Ovary (tissue), 9 donors: ENCODE results near the gene SLC25A51. TPM values are rescaled to one million over a fixed set of nuclear protein-coding genes. Genes with fewer than 3 reads are reported as not detected.

Experiments
- DNase-seq, 5 donors: peaks; one replicate each; pipeline ENCODE4 v3.0.0-alpha.2; 2019 to 2020
- H3K27ac ChIP-seq, 2 donors: fragments of 200-600 bp; one replicate each; pipeline versions ENCODE4 v1.5.1 to v1.8.0; 2019 to 2022
- H3K27me3 ChIP-seq: fragments of 200-600 bp; one replicate; pipeline ENCODE4 v1.8.0; 2022
- H3K36me3 ChIP-seq: fragments of 200-600 bp; sonication (generic); one replicate; pipeline ENCODE4 v1.5.1; 2019
- H3K4me1 ChIP-seq: one replicate; pipeline ENCODE4 v1.8.1; 2013; ENCODE audit warnings: mild to moderate bottlenecking, moderate library complexity; ENCODE audit not compliant: insufficient read depth
- H3K4me3 ChIP-seq: fragments of 200-600 bp; sonication (generic); one replicate; pipeline ENCODE4 v1.5.1; 2017
- H3K9me3 ChIP-seq, 2 donors: fragments of 200-600 bp in 1 of 2; sonication (generic) in 1 of 2; one replicate each; pipeline versions ENCODE4 v1.5.1 to v1.8.1; 2013 to 2019; ENCODE audit warnings: mild to moderate bottlenecking in 1 of 2, moderate library complexity in 1 of 2
- EP300 ChIP-seq: sonication (generic); formaldehyde crosslinking; IDR thresholded peaks from one replicate; pipeline ENCODE4 v1.6.1; 2017; ENCODE audit warnings: antibody characterized with exemption
- POLR2A ChIP-seq: fragments of 450-650 bp; IDR thresholded peaks from one replicate; pipeline ENCODE4 v1.6.1; 2017; ENCODE audit warnings: antibody characterized with exemption, mild to moderate bottlenecking, moderate library complexity
- WGBS, 3 donors: extraction: QIAGEN DNeasy Blood & Tissue Kit in 1 of 3; methylation state at CpG; one replicate each; pipeline versions ENCODE4 v1.1.5 to v1.1.7; 2013 to 2017; 5-methylcytosine and 5-hydroxymethylcytosine counted together
- intact Hi-C, 4 donors: fragments of 100-400 bp; cut with DNase I; formaldehyde crosslinking; loops; one replicate each; pipeline versions ENCODE4 v1.11.0 to v1.15.1; 2022 to 2023
- polyA plus RNA-seq, 2 donors: library from polyadenylated mRNA; stranded (reverse); fragments of 200-250 nt in 1 of 2; fragments of 350-450 nt in 1 of 2; fragmentation: Illumina TruSeq in 1 of 2; extraction: RNeasy Lipid Tissue Mini Kit (QIAGEN cat#74804) in 1 of 2; gene quantifications; one replicate each; pipeline ENCODE4 v1.2.3, GENCODE V29; 2013 to 2014
- total RNA-seq, 7 donors: library from RNA; depleted of rRNA in 2 of 7; stranded (reverse); fragments of >200 nt in 2 of 7; fragmentation: NEBNext Ultra II Directional in 3 of 7; extraction: Animal tissue kit (Norgen Biotek cat#: 25700) in 3 of 7; gene quantifications; one replicate each; pipeline versions ENCODE4 v1.1.0 to v1.2.4, GENCODE V29; 2016 to 2023
- TF ChIP-seq, protein P1 (sequence below), 3 donors: fragments of 450-650 bp in 2 of 3; fragments of 200-600 bp in 1 of 3; IDR thresholded peaks; one replicate each; pipeline versions ENCODE4 v1.5.1 to v1.8.0; 2016 to 2022; ENCODE audit warnings: antibody characterized with exemption in 3 of 3, mild to moderate bottlenecking in 1 of 3
- donor health status: DM: no; HTN: no; CAD: no; lungs with moderate emphysema.
- donor health status: DM: no; HTN: no; CAD: no.
- donor health status: Bipolar disorder and iron deficiency.
- donor health status: DM: yes; HTN: yes; CAD: no.
- donor health status: DM: no; HTN: no; CAD: no.
- donor health status: DM: yes; HTN: yes; CAD: no.

Gene SLC25A51
- total and polyA plus RNA-seq, 9 donors, result 5.1 to 24.1 (median 20.6) TPM

- H3K4me3 ChIP-seq, result no peak overlapping the region
- no peak overlapping the region for H3K27ac ChIP-seq
- H3K4me1 ChIP-seq, result no peaks in the 10 kb centered on the region
- 79 to 82% (median 80%) methylated on average over 12 of the region's 12 CpGs for WGBS, 3 donors
- TF ChIP-seq POLR2A, result no peak
- no peak for TF ChIP-seq EP300
- TF ChIP-seq, protein P1, sequence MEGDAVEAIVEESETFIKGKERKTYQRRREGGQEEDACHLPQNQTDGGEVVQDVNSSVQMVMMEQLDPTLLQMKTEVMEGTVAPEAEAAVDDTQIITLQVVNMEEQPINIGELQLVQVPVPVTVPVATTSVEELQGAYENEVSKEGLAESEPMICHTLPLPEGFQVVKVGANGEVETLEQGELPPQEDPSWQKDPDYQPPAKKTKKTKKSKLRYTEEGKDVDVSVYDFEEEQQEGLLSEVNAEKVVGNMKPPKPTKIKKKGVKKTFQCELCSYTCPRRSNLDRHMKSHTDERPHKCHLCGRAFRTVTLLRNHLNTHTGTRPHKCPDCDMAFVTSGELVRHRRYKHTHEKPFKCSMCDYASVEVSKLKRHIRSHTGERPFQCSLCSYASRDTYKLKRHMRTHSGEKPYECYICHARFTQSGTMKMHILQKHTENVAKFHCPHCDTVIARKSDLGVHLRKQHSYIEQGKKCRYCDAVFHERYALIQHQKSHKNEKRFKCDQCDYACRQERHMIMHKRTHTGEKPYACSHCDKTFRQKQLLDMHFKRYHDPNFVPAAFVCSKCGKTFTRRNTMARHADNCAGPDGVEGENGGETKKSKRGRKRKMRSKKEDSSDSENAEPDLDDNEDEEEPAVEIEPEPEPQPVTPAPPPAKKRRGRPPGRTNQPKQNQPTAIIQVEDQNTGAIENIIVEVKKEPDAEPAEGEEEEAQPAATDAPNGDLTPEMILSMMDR (IDR thresholded peaks at IDR 0.05), result no peak
- DNase-seq, result no peak
- no peaks in the 10 kb centered on the region for H3K27me3 ChIP-seq
- H3K9me3 ChIP-seq, result no peaks in the 10 kb centered on the region
- H3K36me3 ChIP-seq, result no peaks in the 10 kb centered on the region
- intact Hi-C loops, result loop anchor here in 1 of 4 donors (10.0 kb wide), 1 partner anchor 63 kb away; no protein-coding TSS in a partner anchor
Measured at GRCh38 chr9:37951671-37952449, 47.9 kb upstream of the SLC25A51 start.

GRCh38 chr9:37950561-37950960 lies 46.6 kb upstream of the SLC25A51 start:
- no peaks in the 10 kb centered on the region for H3K9me3 ChIP-seq
- no peak for TF ChIP-seq EP300
- TF ChIP-seq, protein P1 (IDR thresholded peaks at IDR 0.05), result no peak
- no peak for TF ChIP-seq POLR2A
- no peak for DNase-seq
- 95 to 97% (median 97%) methylated on average over 12 of the region's 12 CpGs for WGBS, 3 donors
- intact Hi-C loops, result loop anchor here in 1 of 4 donors (10.0 kb wide), 1 partner anchor 64 kb away; no protein-coding TSS in a partner anchor
- no peak overlapping the region for H3K4me3 ChIP-seq
- no peaks in the 10 kb centered on the region for H3K36me3 ChIP-seq
- no peaks in the 10 kb centered on the region for H3K4me1 ChIP-seq
- H3K27me3 ChIP-seq, result no peaks in the 10 kb centered on the region
- no peak overlapping the region for H3K27ac ChIP-seq

GRCh38 chr9:37949576-37949975 lies 45.6 kb upstream of the SLC25A51 start:
- 77 to 83% (median 80%) methylated on average over 8 of the region's 8 CpGs for WGBS, 3 donors
- intact Hi-C loops, result loop anchor here in 1 of 4 donors (10.0 kb wide), 1 partner anchor 115 kb away; the partner anchor contains the start of gene SHB
- Histone ChIP-seq H3K27ac (no peak overlapping the region), H3K36me3 (no peaks in the 10 kb centered on the region), H3K9me3 (no peaks in the 10 kb centered on the region), H3K27me3 (no peaks in the 10 kb centered on the region), H3K4me1 (no peaks in the 10 kb centered on the region), H3K4me3 (no peak overlapping the region)
- DNase-seq, result no peak
- no peak for TF ChIP-seq EP300
- TF ChIP-seq, protein P1 (IDR thresholded peaks at IDR 0.05), result no peak

DNA sequence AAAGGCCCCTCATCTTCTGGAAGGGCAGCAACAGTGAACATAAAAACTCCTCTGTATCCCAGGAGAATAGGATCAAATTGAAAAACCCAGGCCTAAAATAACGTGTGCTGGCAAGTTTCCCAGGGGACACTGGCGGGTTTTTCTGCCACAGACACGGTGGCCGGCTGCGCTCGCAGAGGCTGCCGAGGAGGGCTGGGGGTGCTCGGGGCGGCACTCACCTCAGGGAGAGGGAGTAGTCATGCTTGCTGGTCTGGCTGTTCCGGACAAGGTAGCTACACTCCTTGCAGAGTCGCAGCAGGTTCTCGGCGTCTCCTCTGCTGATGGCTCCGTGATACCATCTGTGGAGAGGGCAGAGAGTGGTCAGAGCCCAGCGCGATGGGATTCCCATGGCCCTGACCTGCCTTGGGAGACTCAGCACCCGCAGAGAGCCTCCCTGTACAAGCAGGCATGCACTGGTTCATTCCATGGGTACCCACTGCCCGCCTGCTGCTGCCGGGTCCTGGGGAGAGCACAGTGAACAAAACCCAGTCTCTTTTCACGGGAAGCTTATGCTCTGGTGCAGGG lies 44.6 kb upstream of the SLC25A51 start:
- peaks cover 4% of the 10 kb centered on the region for H3K4me1 ChIP-seq
- WGBS, 3 donors, result 83 to 92% (median 87%) methylated on average over 20 of the region's 20 CpGs
- H3K36me3 ChIP-seq, result no peaks in the 10 kb centered on the region
- no peak overlapping the region for H3K27ac ChIP-seq
- H3K27me3 ChIP-seq, result no peaks in the 10 kb centered on the region
- H3K4me3 ChIP-seq, result no peak overlapping the region
- no peak for DNase-seq
- TF ChIP-seq POLR2A (no peak), EP300 (no peak)
- TF ChIP-seq, protein P1 (IDR thresholded peaks at IDR 0.05), result no peak
- H3K9me3 ChIP-seq, result no peaks in the 10 kb centered on the region
- intact Hi-C loops, result loop anchor here in 1 of 4 donors (10.0 kb wide), 1 partner anchor 116 kb away; the partner anchor contains the start of gene SHB
